Measurements from ENCODE around the gene TXNIP. TPM values are rescaled to one million over a fixed set of nuclear protein-coding genes. Genes with fewer than 3 reads are reported as not detected.

Gene TXNIP
- total RNA-seq, 2 experiments from 2014 or later = 86.0 to 91.1 TPM

DNA sequence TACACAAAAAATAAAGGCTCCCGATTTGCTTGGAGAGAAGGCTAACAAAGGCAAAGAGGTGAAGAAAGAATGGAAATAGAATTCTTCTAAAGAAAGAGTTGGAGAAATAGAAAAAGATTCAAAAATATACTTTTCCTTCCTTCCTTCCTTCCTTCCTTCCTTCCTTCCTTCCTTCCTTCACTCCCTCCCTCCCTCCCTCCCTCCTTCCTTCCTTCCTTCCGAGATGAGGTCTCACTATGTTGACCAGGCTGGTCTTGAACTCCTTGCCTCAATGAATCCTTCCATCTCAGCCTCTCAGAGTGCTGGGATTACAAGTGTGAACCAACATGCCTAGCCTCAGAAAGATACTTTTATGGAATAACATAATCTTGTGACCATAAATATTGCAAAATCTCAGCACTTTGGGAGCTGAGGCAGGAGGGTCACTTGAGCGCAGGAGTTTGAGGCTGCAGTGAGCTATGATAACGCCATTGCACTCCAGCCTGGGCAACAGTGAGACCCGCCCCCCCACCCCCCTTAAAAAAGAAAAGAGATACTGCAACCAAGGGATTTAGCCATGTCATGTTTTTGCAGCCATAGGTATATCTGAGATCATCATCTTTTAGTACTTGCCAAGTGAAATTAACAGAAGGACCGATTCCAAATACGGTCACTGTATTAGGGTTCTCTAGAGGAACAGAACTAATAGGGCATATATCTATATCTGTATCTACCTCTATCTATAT is 26.2 kb upstream of the TXNIP start:
- DNase-seq = no peak
- peaks cover 36% of the 10 kb centered on the region for H3K27me3 Mint-ChIP-seq (ENCODE audit: low read depth)
- no peaks in the 10 kb centered on the region for H3K36me3 Mint-ChIP-seq (ENCODE audit: low read depth)
- no peaks in the 10 kb centered on the region for H3K9me3 Mint-ChIP-seq
- H3K4me1 Mint-ChIP-seq (ENCODE audit: low read depth) = peaks cover 8% of the 10 kb centered on the region
- intact Hi-C loops (cut with micrococcal nuclease) = no loop called here
- H3K4me3 Mint-ChIP-seq = no peak overlapping the region
- CTCF ChIA-PET = interaction anchor here (1.0 to 1.9 kb wide), 3 partner anchors 10 to 164 kb away, joined by 3 to 12 read pairs (median 6); partner anchors contain the start of gene PIAS3
- no peak overlapping the region for H3K27ac Mint-ChIP-seq

- H3K4me1 Mint-ChIP-seq (ENCODE audit: low read depth) = peaks cover 8% of the 10 kb centered on the region
- no peak within 1 kb of the TSS for H3K4me3 Mint-ChIP-seq
- no peak for DNase-seq
- no peak within 1 kb of the TSS for H3K27ac Mint-ChIP-seq
- CTCF ChIA-PET = interaction anchor here (0.8 to 1.9 kb wide), 4 partner anchors 10 to 177 kb away, joined by 3 to 12 read pairs (median 5); partner anchors contain the start of genes NUDT17 and PIAS3
- intact Hi-C loops (cut with micrococcal nuclease) = no loop called here
- H3K36me3 Mint-ChIP-seq (ENCODE audit: low read depth) = no peaks in the 10 kb centered on the region
- peaks cover 38% of the 10 kb centered on the region for H3K27me3 Mint-ChIP-seq (ENCODE audit: low read depth)
- H3K9me3 Mint-ChIP-seq = no peaks in the 10 kb centered on the region
Observed at GRCh38 chr1:146021622-146022402, 25.4 kb upstream of the TXNIP start, which contains the start of gene HJV. TSS of gene HJV (minus strand) at chr1:146021735. CDS start at chr1:146020231, 1,504 bp downstream.

GRCh38 chr1:146021050-146021445 is 24.7 kb upstream of the TXNIP start:
- DNase-seq = no peak
- peaks cover 38% of the 10 kb centered on the region for H3K27me3 Mint-ChIP-seq (ENCODE audit: low read depth)
- no peak overlapping the region for H3K4me3 Mint-ChIP-seq
- H3K27ac Mint-ChIP-seq = no peak overlapping the region
- no peaks in the 10 kb centered on the region for H3K36me3 Mint-ChIP-seq (ENCODE audit: low read depth)
- CTCF ChIA-PET = interaction anchor here (0.7 to 1.9 kb wide), 4 partner anchors 9 to 176 kb away, joined by 4 to 12 read pairs (median 5); partner anchors contain the start of gene NUDT17
- H3K4me1 Mint-ChIP-seq (ENCODE audit: low read depth) = peaks cover 8% of the 10 kb centered on the region
- intact Hi-C loops (cut with micrococcal nuclease) = no loop called here
- H3K9me3 Mint-ChIP-seq = no peaks in the 10 kb centered on the region

- H3K36me3 Mint-ChIP-seq (ENCODE audit: low read depth) = no peaks in the 10 kb centered on the region
- H3K9me3 Mint-ChIP-seq = no peaks in the 10 kb centered on the region
- H3K4me3 Mint-ChIP-seq = no peak overlapping the region
- H3K27me3 Mint-ChIP-seq (ENCODE audit: low read depth) = peaks cover 34% of the 10 kb centered on the region
- peaks cover 8% of the 10 kb centered on the region for H3K4me1 Mint-ChIP-seq (ENCODE audit: low read depth)
- CTCF ChIA-PET = interaction anchor here (0.7 to 1.9 kb wide), 4 partner anchors 8 to 174 kb away, joined by 3 to 12 read pairs (median 5); no protein-coding TSS in a partner anchor
- no peak overlapping the region for H3K27ac Mint-ChIP-seq
- DNase-seq = no peak
- intact Hi-C loops (cut with micrococcal nuclease) = no loop called here
Observed at GRCh38 chr1:146020058-146021049, 24.0 kb upstream of the TXNIP start.

DNA sequence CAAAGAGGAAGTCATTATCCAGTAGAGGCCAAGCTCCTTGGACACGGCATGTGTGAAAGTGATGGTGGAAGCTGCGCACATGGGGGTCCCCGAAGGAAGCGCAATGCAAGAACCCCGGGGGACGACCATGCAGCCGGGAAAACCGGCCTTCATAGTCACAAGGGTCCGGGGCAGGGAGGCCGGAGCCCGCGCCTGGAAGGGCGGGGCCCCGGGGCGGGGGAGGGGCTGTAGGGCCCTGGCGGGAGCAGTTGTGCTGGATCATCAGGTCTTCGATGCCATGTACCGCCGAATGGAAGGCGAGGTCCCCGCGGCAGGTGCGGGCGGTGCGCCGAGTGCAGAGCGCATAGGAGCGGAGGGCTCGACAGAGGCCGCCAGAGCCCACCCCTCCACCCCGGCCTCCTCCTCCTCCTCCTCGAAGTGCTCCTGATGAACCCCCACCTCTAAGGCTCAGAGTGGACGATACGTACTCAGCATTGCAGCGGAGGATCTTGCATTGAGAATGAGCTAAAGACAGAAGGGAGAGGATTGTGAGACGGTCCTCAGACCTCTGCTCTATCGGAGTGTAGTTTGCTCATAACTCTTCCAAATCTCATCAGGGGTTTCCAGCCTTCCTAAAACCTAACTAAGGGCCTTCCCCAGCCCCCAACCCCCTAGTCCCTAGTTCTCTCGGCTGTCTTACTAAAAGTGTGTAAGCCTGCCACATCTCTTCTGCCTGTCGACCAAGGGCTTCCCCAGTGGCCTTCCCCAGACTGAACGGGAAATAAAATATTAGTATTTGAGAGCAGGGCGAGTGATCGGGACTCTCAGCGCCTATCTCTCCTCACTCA is 23.1 kb upstream of the TXNIP start:
- intact Hi-C loops (cut with micrococcal nuclease) = no loop called here

DNA sequence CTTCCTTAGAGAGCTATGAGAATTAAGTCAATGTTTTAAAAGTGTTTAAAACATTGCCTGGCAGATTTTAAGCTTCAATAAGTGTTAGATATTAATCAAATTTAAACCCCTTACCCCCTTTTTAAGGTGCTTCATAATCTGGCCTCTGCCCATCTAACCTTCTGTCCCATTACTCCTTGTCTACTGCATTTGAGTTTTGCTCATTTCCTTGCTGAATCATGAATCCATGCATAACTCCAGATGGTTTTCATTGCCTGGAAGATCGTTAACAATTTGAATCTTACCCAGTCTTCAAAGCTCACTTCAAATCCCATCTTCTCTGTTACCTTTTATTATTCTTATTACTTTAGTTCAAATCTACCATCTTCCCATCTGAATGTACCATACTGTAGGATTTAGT is 20.5 kb upstream of the TXNIP start:
- peaks cover 36% of the 10 kb centered on the region for H3K27me3 Mint-ChIP-seq (ENCODE audit: low read depth)
- peaks cover 13% of the 10 kb centered on the region for H3K4me1 Mint-ChIP-seq (ENCODE audit: low read depth)
- intact Hi-C loops (cut with micrococcal nuclease) = no loop called here
- H3K27ac Mint-ChIP-seq = no peak overlapping the region
- CTCF ChIA-PET = interaction anchor here (0.5 to 3.2 kb wide), 10 partner anchors 8 to 189 kb away, joined by 3 to 22 read pairs (median 6); partner anchors contain the start of gene NUDT17
- H3K9me3 Mint-ChIP-seq = no peaks in the 10 kb centered on the region
- no peaks in the 10 kb centered on the region for H3K36me3 Mint-ChIP-seq (ENCODE audit: low read depth)
- DNase-seq = no peak
- no peak overlapping the region for H3K4me3 Mint-ChIP-seq

More for the DNA sequence above, 23.1 kb upstream of the TXNIP start:
- Mint-ChIP-seq H3K9me3 (no peaks in the 10 kb centered on the region), H3K27me3 (ENCODE audit: low read depth) (peaks cover 35% of the 10 kb centered on the region), H3K36me3 (ENCODE audit: low read depth) (no peaks in the 10 kb centered on the region), H3K4me1 (ENCODE audit: low read depth) (peaks cover 8% of the 10 kb centered on the region), H3K4me3 (peak overlapping the region; percentile 44), H3K27ac (no peak overlapping the region)
- DNase-seq = no peak
- CTCF ChIA-PET = interaction anchor here (1.0 to 1.2 kb wide), 3 partner anchors 42 to 174 kb away, joined by 3 read pairs; partner anchors contain the start of gene NUDT17

GRCh38 chr1:146013559-146013922 is 17.2 kb upstream of the TXNIP start:
- no peak for DNase-seq
- Mint-ChIP-seq H3K4me1 (ENCODE audit: low read depth) (peaks cover 5% of the 10 kb centered on the region), H3K9me3 (no peaks in the 10 kb centered on the region), H3K36me3 (ENCODE audit: low read depth) (no peaks in the 10 kb centered on the region), H3K27ac (no peak overlapping the region), H3K4me3 (no peak overlapping the region), H3K27me3 (ENCODE audit: low read depth) (peaks cover 13% of the 10 kb centered on the region)
- CTCF ChIA-PET = interaction anchor here (1.7 to 2.7 kb wide), 3 partner anchors 36 to 168 kb away, joined by 8 to 23 read pairs (median 11); partner anchors contain the start of genes ANKRD34A, NUDT17 and POLR3GL
- intact Hi-C loops (cut with micrococcal nuclease) = loop anchor here (1.0 kb wide), 3 partner anchors 36 to 168 kb away; partner anchors contain the start of gene NUDT17

GRCh38 chr1:146012703-146013558 is 16.6 kb upstream of the TXNIP start:
- Mint-ChIP-seq H3K4me1 (ENCODE audit: low read depth) (peaks cover 5% of the 10 kb centered on the region), H3K4me3 (no peak overlapping the region), H3K9me3 (no peaks in the 10 kb centered on the region), H3K36me3 (ENCODE audit: low read depth) (no peaks in the 10 kb centered on the region), H3K27ac (no peak overlapping the region), H3K27me3 (ENCODE audit: low read depth) (peaks cover 8% of the 10 kb centered on the region)
- CTCF ChIA-PET = interaction anchor here (0.6 to 7.5 kb wide), 12 partner anchors 9 to 206 kb away, joined by 3 to 230 read pairs (median 6); partner anchors contain the start of genes ANKRD34A, HJV, NUDT17 and POLR3GL
- peak; percentile 84 for DNase-seq
- intact Hi-C loops (cut with micrococcal nuclease) = loop anchor here (1.0 kb wide), 3 partner anchors 36 to 168 kb away; partner anchors contain the start of gene NUDT17

- H3K27ac Mint-ChIP-seq = no peak overlapping the region
- DNase-seq = no peak
- peaks cover 2% of the 10 kb centered on the region for H3K27me3 Mint-ChIP-seq (ENCODE audit: low read depth)
- intact Hi-C loops (cut with micrococcal nuclease) = no loop called here
- no peaks in the 10 kb centered on the region for H3K9me3 Mint-ChIP-seq
- no peak overlapping the region for H3K4me3 Mint-ChIP-seq
- no peaks in the 10 kb centered on the region for H3K36me3 Mint-ChIP-seq (ENCODE audit: low read depth)
- H3K4me1 Mint-ChIP-seq (ENCODE audit: low read depth) = peaks cover 24% of the 10 kb centered on the region
- CTCF ChIA-PET = interaction anchor here (1.8 to 7.5 kb wide), 5 partner anchors 31 to 165 kb away, joined by 4 to 230 read pairs (median 14); partner anchors contain the start of genes NUDT17 and RBM8A
Observed at GRCh38 chr1:146010126-146010738, 13.9 kb upstream of the TXNIP start.

All from activated naive CD4-positive, alpha-beta T cell treated with anti-CD3 and anti-CD28 coated beads for 36 hours (primary cell).